ENCODE results near the gene ADGRE2.

The ADGRE2 gene

GRCh38 chr19:14699641-14700040 is 78.7 kb downstream of the ADGRE2 start:
- no peaks in the 10 kb centered on the region for H3F3A ChIP-seq (ENCODE audit: insufficient read depth)
- no peak overlapping the region for H3K4me2 ChIP-seq (ENCODE audit: low read depth, low read length, poor library complexity, severe bottlenecking)
- no peaks in the 10 kb centered on the region for H3K36me3 ChIP-seq (ENCODE audit: low read length)
- no peaks in the 10 kb centered on the region for H3K9me2 ChIP-seq (replicated peaks; ENCODE audit: insufficient read depth, low read length)
- no peak overlapping the region for H3K9ac ChIP-seq (ENCODE audit: low read length)
- H3K79me2 ChIP-seq (ENCODE audit: insufficient read depth, low read length), result no peaks in the 10 kb centered on the region
- no peaks in the 10 kb centered on the region for H3K27me3 ChIP-seq (ENCODE audit: low read length)
- no peaks in the 10 kb centered on the region for H4K20me1 ChIP-seq (ENCODE audit: low read depth, low read length)
- no peak overlapping the region for H3K4me3 ChIP-seq (ENCODE audit: insufficient read depth, low read length, poor library complexity, severe bottlenecking)
- H2AFZ ChIP-seq (ENCODE audit: low read depth, low read length, severe bottlenecking), result no peak overlapping the region
- TF ChIP-seq CTCF (IDR thresholded peaks at IDR 0.05; ENCODE audit: insufficient read depth, low read length, poor library complexity, severe bottlenecking) (no peak), EZH2phosphoT487 (conservative IDR thresholded peaks at IDR 0.05; ENCODE audit: low read length) (no peak)
- H3K9me3 ChIP-seq (ENCODE audit: insufficient read depth, low read length), result no peaks in the 10 kb centered on the region
- H3K27ac ChIP-seq (ENCODE audit: low read depth, low read length), result no peak overlapping the region

- H3K9ac ChIP-seq (ENCODE audit: low read length), result no peak overlapping the region
- H3K9me2 ChIP-seq (replicated peaks; ENCODE audit: insufficient read depth, low read length), result no peaks in the 10 kb centered on the region
- H3K79me2 ChIP-seq (ENCODE audit: insufficient read depth, low read length), result no peaks in the 10 kb centered on the region
- no peaks in the 10 kb centered on the region for H4K20me1 ChIP-seq (ENCODE audit: low read depth, low read length)
- no peaks in the 10 kb centered on the region for H3F3A ChIP-seq (ENCODE audit: insufficient read depth)
- no peak overlapping the region for H2AFZ ChIP-seq (ENCODE audit: low read depth, low read length, severe bottlenecking)
- H3K27me3 ChIP-seq (ENCODE audit: low read length), result no peaks in the 10 kb centered on the region
- no peak overlapping the region for H3K27ac ChIP-seq (ENCODE audit: low read depth, low read length)
- H3K9me3 ChIP-seq (ENCODE audit: insufficient read depth, low read length), result no peaks in the 10 kb centered on the region
- TF ChIP-seq EZH2phosphoT487 (conservative IDR thresholded peaks at IDR 0.05; ENCODE audit: low read length) (no peak), CTCF (IDR thresholded peaks at IDR 0.05; ENCODE audit: insufficient read depth, low read length, poor library complexity, severe bottlenecking) (no peak)
- H3K36me3 ChIP-seq (ENCODE audit: low read length), result no peaks in the 10 kb centered on the region
- H3K4me3 ChIP-seq (ENCODE audit: insufficient read depth, low read length, poor library complexity, severe bottlenecking), result no peak overlapping the region
- H3K4me2 ChIP-seq (ENCODE audit: low read depth, low read length, poor library complexity, severe bottlenecking), result no peak overlapping the region
Observed at GRCh38 chr19:14695471-14695870, 82.9 kb downstream of the ADGRE2 start.

GRCh38 chr19:14694641-14695266 is 83.6 kb downstream of the ADGRE2 start:
- no peaks in the 10 kb centered on the region for H3K79me2 ChIP-seq (ENCODE audit: insufficient read depth, low read length)
- H3K4me2 ChIP-seq (ENCODE audit: low read depth, low read length, poor library complexity, severe bottlenecking), result no peak overlapping the region
- no peak for TF ChIP-seq CTCF (IDR thresholded peaks at IDR 0.05; ENCODE audit: insufficient read depth, low read length, poor library complexity, severe bottlenecking)
- TF ChIP-seq EZH2phosphoT487 (conservative IDR thresholded peaks at IDR 0.05; ENCODE audit: low read length), result no peak
- no peaks in the 10 kb centered on the region for H4K20me1 ChIP-seq (ENCODE audit: low read depth, low read length)
- H3K9me2 ChIP-seq (replicated peaks; ENCODE audit: insufficient read depth, low read length), result no peaks in the 10 kb centered on the region
- no peak overlapping the region for H3K9ac ChIP-seq (ENCODE audit: low read length)
- no peaks in the 10 kb centered on the region for H3F3A ChIP-seq (ENCODE audit: insufficient read depth)
- H3K27ac ChIP-seq (ENCODE audit: low read depth, low read length), result no peak overlapping the region
- H3K36me3 ChIP-seq (ENCODE audit: low read length), result no peaks in the 10 kb centered on the region
- no peak overlapping the region for H2AFZ ChIP-seq (ENCODE audit: low read depth, low read length, severe bottlenecking)
- H3K9me3 ChIP-seq (ENCODE audit: insufficient read depth, low read length), result no peaks in the 10 kb centered on the region
- H3K4me3 ChIP-seq (ENCODE audit: insufficient read depth, low read length, poor library complexity, severe bottlenecking), result no peak overlapping the region
- no peaks in the 10 kb centered on the region for H3K27me3 ChIP-seq (ENCODE audit: low read length)
